Islet precursor cell (in vitro differentiated cells): ENCODE data around the gene OXT.
"Not testable (repeated sequence)": the region's sequence is repeated elsewhere in the genome, so short reads cannot be mapped to it uniquely, and the experiment has no call there.

Source experiments
- DNase-seq: peaks from one replicate; pipeline ENCODE4 v3.0.0-alpha.2; 2018

Gene OXT

DNA sequence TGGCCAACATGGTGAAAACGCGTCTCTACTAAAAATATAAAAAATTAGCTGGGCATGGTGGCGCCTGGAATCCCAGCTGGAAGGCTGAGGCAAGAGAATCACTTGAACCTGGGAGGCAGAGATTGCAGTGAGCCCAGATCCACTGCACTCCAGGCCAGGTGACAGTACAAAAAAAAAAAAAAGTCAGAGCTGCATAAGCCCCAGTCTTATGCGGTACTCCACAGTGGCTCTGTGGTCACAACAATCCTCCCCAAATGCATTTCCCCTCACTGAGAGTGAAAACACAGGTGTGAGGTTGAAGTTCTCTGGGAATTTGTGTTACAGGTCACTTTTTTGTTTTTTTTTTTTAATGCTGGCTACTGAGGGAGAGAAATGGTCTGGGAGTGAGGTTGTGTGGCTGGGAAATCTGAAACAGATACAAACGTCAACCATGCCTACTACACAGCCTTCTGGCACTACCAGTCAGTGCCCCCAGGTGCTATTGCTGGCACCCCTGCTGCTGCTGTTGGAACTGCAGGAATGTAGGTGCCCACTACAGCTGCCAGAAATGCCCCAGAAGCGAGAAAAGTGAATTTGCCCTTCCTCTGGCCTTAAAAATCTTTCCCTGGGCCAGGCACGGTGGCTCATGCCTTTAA, 19.9 kb upstream of the OXT start:
- no peak for DNase-seq

DNA sequence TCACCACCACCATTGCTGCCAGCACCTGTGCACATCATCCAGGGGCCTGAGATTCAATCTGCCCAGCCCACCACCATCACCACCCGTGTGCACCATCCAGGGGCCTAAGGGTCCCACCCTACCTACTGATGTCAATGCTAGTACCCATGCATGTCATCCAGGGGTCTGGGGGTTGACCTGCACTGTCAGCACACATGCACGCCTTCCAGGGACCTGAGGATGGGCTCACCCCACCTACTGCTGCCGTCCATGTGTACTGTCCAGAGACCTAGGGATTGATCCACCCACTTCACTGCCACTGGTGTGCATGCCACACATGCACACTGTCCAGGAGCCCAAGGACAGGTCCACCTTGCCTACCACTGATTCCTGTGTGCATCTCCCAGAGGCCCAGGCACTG, 11.9 kb upstream of the OXT start:
- no peak for DNase-seq

DNA sequence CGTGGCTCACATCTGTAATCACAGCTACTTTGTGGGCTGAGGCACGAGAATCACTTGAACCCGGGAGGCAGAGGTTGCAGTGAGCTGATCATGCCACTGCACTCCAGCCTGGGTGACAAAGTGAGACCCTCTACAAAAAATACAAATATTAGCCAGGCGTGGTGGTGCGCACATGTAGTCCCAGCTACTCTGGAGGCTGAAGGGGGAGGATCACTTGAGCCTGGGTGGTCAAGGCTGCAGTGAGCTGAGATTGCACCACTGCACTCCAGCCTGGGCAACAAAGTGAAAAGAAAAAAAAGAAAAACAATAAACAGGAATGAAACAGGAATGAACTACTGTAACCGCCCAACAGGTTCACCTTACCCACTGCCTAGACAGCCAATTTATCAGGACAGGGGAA, 7.3 kb upstream of the OXT start:
- DNase-seq, result not testable (repeated sequence)

DNA sequence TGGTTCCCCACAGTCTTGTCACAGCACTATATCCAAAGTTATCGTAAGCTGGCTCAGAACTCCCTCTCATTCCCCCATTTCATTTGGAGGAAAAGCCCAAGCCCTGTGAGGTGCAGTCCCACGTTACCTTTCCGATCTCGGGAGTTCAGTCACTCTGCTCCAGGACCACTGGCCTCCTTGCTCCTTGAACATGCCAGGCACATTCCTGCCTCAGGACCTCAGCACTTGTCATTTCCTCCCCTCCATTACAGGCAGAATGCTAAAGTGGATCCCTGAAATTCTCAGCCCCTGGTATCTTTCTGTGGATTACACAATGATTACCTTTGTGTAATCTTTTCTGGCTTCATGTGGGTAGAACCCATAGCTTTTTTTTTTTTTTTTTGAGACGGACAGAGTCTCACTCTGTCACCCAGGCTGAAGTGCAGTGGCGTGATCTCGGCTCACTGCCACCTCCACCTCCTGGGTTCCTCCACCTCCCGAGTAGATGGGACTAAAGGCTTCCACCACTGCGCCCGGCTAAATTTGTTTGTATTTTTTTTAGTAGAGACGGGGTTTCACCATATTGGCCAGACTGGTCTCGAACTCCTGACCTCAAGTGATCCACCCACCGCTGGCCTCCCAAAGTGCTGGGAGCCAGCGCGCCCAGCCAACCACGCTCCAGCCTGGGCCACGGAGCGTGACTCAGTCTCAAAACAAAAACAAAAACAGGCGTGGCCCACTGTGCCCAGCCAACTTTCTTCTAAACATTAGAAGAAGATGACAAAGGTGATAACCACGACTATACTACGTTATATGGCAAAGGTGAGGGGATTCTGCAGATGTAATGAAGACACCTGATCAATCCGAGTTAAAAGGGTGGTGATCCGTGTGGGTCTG, 4.0 kb upstream of the OXT start:
- DNase-seq, result peak; percentile 54

DNA sequence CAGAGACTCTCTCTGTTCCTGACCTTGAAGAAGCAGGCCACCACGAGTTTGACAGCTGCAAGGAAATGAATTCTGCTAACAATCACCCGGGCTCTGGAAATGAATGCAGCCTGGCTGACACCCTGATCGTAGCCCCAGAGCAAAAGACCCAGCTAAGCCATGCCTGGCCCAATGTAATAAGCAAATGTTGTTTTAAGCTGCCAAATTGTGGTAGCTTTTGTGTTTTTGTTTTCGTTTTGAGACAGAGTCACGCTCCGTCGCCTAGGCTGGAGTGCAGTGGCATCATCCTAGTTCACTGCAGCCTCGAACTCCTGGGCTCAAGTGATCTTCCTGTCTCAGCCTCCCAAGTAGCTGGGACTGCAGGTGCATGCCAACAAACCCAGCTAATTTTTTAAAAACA, 3.3 kb upstream of the OXT start:
- no peak for DNase-seq

DNA sequence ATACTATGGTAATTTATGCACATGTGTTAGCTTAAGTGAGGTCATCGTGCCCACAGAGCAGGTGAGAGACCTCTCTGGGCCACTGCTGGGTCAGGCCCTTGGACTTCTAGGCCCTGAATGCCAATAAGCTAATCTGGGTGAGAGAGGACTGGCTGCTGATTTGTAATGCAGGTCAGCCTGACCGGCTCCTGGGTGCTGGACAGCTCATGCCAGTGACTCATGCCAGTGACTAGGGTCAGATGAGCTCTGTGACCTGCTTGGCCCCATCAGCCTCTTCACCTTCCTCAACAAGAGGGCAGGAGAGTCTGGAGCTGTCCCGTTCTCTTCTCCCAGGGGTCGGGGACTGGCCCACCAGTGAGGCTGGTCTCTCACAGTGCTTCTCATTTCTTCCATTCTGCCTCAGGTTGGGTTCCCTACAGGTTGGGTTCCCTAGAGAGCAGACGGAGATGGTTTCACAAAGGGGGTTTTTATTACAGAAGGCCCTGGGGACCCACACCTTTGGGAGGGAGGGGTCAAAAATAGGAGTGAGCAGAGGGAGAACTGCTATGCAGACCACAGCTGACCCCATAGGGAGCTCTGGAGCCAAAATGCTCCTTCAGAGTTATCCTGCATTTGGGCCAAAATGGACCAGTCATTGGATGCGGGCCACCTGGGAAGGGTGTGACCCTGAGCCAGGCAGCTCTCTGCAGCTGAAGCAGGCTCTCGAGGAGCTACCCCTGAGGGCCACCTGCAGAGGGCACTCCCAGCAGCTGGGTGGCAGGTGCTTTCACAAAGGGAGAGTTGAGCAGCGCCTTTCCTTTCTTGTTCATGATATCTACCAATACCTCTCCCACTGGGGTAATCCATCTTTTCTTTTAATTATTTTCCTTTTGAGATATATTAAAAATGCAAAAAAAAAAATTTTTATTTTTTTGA, 2.2 kb upstream of the OXT start:
- peak; percentile 76 for DNase-seq

DNA sequence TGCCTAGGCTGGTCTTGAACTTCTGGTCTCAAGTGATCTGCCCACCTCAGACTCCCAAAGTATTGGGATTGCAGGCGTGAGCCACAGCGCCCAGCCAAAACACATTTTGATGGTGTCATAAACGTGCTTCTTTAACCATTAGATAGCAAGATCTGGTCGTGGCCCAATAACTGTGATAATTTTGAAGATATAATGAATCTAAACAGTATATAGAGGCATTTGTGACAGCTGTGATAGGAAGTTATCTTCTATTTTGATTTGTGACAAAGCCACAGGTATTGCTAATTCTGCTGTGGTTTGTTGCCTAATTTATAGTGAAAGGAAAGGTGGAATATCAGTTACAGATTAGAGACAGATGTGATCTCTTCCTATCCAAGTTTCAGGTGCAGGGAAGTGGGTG, 695 bp upstream of the OXT start:
- DNase-seq, result no peak

DNA sequence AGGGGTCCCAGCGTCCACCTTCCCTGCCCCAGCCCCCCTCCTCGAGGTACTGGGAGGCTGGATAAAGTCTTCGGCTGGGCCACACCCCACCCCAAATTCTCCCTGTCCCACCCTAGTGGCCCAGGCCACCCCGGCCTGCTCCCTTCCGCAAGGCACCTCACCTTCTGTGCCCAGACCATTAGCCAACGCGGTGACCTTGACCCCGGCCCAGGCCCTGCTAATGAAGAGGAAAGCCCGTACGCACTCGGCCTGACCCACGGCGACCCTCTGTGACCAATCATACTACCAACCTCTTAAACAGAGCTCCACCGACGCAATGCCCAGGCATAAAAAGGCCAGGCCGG, 182 bp upstream of the OXT start:
- DNase-seq, result no peak

DNA sequence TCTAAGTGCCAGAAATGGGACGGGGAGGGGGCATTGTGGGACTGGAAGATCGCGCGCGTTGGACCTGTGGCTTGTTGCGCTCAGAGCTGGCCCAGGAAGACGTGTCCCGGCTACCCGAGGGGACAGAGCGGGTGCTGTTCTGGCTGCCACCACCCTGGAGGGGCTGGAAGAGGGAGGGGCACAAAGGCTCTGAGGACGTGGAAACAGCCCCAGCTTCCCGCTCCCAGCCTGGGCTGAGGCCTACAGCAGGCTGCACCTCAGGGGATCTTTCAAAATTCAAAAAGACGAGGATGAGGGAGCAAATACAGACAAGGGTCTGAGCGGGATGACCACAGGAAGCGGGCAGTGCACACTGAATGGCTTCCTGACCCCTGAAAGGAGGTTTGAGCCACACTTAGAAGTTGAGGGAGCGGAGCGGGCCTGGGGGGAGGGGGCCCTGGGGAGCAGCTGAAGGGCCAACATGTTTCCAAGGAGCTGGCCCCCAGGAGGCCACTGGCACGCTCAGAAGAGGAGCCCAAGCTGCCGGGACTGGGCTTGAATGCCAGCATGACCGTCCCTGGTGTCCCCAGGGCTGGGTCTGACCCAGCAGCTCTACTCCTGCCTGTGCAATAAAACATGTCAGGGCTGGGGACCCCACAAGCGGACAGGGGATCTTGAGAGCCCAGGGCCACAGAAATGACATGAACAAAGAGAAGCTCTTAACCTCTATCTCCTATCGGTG, 1.3 kb downstream of the OXT start:
- DNase-seq, result no peak

DNA sequence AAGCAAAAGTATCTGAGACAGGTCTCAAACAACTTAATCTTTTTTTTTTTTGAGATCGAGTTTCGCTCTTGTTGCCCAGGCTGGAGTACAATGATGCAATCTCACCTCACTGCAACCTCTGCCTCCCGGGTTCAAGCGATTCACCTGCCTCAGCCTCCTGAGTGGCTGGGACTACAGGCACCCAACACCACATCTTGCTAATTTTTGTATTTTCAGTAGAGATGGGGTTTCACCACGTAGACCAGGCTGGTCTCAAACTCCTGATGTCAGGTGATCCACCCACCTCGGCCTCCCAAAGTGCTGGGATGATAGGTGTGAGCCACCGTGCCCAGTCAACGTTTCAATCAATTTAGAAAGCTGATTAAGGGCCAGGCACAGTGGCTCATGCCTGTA, 1.8 kb downstream of the OXT start:
- not testable (repeated sequence) for DNase-seq

DNA sequence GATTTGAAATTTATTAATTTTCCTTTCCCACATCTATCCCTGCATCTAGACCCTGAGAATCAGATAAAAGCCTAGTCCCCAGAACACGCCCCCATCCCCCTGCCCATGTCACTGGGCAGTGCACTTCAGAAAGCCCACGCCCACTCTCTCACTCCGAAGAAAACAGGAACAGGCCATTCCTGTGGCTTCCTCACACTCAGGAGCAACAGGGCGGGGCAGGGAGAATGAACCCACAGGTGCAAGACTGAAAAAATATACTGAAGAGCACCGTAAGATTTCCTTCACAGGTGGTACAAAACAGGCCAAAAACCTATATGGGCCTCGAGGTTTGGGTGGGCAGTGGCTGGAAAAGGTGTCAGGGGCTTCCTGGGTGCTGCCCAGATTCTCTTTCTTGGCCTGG, 3.4 kb downstream of the OXT start:
- no peak for DNase-seq

DNA sequence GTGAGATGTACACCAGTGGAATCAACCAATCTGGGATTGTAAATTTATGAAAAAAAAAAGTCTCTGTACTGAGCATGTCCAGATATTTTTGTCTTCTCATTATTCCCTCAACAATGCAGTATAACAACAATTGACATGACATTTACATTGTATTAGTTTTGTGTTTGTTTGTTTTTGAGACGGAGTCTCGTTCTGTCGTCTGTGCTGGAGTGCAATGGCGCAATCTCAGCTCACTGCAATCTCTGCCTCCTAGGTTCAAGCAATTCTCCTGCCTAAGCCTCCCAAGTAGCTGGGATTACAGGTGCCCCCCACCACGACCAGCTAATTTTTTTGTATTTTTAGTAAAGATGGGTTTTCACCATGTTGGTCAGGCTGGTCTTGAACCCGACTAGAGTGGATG, 3.9 kb downstream of the OXT start:
- not testable (repeated sequence) for DNase-seq

DNA sequence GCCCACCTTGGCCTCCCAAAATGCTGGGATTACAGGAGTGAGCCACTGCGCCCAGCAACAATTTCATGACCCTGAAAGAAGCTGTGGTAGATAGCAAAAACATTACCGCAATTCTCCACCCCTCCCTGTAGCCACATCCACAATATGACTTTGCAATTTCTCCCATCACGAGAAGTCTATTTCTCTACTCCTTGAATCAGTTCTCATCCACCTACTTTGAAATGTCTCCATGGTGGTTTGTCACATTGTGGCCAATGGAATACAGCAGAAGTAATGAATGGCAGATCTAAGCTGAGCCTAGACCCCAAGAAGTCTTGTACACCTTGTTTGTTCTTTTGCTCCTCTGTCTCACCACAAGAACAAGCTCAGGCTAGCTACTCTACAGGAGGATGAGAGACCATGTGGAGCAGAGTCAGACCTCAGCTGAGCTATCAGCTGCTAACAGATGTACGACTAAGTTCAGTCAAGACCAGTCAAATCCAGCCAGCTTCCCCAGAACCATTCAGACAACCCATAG, 6.3 kb downstream of the OXT start:
- no peak for DNase-seq

DNA sequence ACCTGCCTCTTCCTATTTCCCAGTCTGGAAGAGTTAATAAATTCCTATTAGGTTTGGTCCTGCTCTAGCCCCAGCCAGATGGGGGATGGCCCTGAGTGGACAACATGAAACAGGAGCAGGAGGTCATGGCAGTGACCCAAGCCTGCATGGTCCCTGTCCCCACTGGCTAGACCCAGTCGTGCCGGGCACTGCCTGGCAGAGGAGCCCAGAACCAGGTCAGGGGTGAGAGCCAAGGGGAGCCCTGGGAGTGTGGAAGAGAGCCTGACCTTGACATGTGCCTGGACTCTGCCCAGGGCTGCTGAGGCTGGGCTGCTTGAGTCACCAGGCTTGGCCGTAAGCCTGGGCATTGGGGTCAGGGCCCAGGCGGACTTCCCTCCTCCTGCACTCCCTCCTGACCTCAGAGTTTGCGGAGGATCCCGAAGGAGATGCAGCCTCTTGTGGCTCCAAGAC, 9.5 kb downstream of the OXT start:
- DNase-seq, result no peak

DNA sequence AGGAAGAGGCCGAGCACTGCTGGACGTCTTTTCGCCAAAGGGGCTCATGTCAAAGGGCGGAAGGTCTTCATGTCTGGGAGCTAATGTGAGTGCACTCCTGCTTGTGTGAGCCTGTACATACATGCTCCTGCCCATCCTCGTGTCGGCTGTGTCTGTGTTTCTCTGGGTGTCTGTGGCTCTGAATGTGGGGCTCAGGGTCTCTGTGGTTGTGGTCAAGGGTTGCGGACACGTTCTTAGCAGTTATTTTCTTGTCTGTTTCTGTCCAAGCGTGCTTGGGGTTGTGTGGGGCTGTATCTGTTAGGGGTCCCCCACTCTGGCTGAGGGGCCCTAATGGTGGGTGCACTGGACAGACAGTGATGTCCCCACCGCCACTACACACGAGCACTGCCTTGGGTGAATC, 10.2 kb downstream of the OXT start:
- DNase-seq, result no peak

DNA sequence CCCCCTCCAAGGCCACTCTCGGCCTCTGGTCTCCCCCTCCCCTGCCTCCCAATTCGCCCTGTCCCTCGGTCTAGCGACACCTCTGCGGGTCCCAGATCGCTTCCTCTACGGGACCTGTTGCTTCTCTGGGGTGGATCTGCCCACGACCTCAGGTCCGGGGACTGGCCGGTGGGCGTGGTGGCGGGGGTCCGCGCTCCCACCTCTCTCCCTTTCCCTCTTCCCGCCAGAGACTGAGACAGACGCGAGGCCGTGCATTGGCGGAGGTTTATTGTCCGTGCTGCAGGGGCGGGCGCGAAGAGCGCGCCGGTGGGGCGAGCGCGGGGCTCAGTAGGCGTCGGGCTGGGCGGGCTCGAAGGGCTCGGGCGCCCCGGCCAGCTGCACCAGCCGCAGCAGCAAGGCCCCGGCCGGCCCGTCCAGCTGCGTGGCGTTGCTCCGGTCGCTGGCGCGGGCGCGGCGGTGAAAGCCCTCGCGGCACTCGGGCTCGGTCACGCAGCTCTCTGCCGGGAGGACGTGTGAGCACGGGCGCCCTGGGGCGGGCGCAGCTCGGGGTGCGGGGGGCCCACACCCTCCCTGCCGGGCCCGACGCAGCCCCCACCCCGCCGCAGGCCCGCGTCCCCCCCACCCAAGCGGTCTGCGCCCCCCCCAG, 11.0 kb downstream of the OXT start:
- no peak for DNase-seq

DNA sequence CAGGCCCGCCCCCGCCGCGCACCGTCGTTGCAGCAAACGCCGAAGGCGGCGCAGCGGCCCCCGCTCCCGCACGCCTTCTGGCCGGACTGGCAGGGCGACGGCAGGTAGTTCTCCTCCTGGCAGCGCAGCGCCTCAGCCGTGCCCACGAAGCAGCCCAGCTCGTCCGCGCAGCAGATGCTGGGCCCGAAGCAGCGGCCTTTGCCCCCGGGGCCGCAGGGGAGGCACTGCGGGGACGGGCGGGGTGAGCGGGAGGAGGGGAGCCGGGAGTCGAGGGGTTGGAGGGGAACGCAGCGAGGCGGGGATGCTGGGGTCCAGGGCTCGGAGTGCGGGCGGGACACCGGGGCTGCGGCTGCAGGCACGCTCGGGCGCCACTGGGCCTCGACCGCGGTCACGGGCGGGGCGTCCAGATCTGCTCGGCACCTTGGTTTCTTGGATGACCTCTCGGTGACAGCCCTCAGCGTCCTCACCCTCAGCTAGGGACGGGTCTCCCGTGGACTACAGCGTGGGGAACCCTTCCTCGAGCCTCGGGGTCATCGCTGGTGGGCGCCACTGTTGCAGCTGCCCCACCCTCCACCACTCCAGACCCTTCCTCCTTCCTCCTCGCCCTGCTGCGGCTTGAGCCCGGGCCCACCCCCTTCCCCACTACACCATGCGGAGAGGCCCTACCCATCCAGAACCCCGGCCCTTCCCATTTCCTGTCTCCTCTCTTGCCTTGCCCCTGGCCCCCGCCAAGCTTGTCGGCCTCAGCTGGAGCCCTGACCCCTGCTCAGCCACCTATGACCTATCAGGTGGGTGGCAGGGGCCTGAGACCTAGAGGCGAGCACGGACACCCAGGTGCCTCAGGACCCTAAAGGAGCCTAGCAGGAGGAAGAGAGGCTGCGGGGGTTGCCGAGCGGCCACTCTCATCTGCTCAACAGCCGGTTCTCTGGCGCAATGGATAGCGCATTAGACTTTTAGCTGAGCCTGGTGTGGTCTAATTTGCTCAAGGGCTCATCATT, 11.8 kb downstream of the OXT start:
- DNase-seq, result no peak

DNA sequence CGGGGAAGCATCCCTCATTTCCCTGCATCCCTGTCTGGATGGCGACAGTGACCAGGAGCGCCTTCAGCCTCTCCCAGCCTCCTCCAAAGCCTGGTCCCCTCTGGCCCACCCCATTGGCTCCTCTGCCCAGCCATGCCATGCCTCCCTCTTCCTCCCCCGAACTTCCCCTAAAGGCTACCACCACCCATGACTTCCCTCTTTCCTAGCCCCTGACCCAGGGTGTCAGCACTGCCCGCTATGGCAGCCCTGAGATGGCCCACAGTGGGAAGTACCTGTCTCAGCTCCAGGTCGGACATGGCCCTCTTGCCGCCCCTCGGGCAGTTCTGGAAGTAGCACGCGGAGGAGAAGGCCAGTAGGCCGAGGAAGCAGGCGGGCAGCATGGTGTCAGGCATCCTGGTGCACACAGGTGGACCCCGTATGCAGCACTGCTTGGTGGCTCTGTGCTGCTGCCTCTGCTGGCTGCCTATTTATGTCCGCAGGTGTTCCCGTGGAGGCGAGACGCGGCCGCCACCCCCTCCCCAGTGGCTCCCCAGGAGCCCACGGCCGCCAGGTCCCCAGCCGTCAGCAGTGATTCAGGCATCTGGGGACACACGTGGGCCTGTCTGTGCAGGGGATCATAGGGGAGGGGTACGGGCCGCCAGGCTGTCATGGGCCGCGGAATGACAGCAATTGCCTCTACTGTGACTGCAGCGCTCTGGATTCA, 13.0 kb downstream of the OXT start, which contains the start of gene AVP:
TSS of gene AVP (minus strand) at position 442 of the 703 bp plus-strand sequence. CDS start at position 392, 50 bp downstream.
- DNase-seq, result no peak

DNA sequence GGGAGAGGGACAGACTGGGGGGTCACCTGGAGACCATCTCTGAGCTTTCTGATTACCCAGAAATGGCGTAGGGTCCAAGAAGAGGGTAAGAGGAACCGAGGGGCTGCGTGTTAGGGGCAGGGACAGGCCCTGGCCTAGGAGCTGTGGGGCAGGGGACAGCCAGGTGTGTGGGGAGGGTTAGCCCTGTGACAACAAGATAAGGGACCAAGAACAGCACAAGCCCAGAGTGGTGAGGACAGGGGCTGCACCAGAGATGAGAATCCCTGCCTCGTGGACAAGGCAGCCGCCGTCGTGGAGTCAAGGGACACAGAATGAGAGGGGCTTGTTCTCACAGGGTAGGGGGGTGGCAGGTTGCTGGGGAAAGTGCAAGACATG, 13.6 kb downstream of the OXT start:
- no peak for DNase-seq

DNA sequence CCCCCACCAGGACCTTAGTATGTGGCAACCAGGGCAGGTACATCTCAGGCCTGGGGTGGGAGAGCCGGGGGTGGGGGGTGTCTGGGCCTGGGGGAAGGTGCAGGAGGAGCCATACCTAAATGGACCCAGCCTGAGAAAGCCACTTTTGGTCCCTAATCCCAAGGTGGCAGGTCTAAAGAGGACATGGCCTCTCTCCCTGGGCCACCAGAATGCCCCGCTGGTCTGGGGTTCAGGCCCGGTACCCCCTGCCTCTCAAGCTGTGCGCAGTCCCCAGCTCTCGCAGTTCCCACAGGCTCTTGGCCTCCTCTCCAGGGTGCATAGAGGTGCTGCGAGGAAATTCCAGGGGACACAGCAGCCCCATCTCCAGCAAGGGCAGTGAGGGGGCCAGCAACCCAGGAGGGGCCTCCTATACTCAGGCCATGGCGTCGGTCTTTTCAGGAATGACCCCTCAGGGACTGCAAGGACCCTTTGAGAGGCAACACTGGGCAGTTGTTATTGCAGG, 14.2 kb downstream of the OXT start:
- no peak for DNase-seq
